T1000 (cell line): ENCODE data around the gene PCTP.

ENCODE experiments used
- DNase-seq: peaks from one replicate; lab custom pipeline; 2025; ENCODE audit warnings: mixed read lengths; lab: John Stamatoyannopoulos, UW

Gene PCTP

DNA sequence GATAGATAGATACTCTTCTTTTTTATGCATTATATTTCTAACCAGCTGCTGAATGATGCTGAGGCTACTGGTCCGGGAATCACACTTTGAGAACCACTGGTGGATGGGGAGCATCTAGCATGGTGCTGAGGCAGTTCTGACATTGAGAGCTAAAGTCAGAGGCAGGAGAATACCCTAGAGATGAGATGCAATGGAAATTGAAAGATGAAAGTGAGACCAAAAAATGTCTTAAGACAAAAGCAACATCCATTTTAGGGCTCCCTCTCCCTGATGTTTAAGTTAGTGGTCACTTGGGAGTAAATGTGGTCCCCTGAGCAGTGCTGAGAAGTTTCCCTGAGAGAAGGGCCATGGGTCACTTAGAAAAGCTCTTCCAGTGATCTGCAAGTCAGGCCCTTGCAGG, 6.8 kb downstream of the PCTP start:
- DNase-seq: no peak

DNA sequence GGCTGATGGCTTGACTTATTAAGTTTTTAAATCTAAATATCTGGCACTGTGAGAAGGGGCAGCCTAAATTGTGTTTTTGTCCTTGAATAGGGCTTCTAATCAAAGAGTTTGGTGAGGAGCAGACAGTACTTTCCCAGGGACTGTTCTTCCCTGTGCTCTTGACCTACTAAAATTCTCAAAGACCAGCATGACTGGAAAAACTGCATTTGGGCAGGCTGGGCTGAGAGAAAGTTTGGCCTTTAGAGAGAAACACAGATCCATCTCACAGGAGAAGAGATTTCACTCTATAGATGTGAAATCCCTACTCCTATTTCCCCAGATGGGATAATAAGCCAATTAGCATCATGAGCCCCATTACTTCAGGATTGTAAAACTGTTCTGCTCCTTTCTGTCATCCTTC, 7.3 kb downstream of the PCTP start:
- no peak for DNase-seq

DNA sequence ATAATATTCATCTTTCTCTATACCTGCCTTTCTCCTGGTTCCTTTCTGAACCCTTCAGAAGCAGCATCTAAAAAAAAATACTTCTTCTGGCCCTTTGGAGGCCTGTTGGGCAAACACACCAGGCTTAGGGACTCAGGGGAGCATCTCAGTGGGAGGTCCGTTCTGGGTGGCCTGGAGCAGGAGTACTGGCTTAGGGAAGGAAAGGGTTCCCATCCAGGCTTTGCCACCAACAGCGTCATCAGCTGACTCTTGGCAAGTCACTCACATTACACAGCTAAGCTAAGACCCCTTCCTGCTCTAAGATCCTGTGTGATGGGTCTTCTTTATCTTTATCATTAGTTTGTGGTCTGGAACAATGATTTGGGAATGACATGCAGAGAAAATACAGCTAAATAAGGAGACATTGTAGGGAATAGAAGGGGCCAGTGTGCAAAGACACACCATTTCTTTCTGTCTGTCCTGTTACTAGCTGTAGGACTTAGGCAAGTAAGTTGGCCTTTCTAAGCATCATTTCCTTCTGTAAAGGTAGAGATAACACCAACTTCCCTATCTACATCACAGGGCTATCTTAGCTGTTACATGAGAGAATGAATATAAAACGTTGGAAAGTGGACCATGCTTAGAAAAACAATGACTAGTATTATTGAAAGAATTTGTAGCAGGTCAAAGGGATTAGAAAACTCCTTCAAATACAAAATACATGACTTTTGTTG, 9.9 kb downstream of the PCTP start:
- no peak for DNase-seq

DNA sequence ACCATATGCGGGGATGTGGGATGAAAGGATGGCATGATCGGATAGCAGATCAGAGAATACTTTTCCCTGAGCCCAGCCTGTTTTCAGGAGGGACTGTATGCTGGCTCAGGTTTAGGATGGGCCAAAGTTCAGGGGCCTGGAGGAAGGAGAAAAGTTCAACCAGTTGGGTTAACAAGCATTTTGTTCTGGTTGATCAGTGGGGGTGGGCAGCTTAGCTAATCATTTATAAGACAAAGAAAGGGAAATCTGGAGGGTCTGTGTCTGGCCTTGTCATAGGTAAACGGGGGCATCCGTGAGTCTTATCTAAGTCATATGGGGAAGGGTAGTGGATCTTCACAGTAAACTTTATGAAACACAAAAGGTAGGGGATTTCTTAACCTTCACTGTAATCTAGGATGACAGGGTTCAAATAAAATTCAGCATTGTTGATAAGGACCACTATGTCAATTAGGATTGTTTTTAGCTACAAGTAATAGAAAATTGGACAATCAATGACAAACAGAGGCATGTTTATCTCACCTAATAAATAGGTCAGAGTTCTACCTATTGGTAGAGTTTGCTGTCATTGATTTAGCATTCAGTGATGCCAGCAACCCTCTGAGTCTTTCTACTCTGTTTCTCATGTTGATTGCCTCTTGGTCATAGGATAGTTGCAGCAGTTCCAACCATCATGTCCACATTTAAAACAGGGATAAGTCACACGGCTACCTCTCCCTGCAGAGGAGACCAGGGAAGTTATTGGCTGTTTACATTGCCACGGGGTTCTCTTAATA, 11.4 kb downstream of the PCTP start:
- no peak for DNase-seq

DNA sequence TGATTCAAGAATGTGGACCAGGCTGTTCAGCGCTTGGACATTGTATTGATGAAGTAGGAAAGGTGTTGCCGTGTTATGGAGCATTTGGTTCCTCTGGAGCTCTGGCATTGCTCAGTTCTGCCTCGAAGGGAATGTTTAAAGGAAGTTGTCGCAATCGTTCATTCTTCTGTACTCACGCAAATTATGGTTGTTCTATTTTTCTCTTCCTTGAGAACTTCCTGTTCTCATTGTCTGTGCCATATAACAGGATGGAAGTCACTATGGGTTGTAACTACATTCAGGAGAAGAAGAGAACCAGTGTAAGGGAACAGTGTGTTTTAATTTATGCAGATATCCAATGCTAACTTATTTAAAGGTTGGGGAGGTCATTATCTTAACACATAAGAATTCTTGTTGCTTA, 13.0 kb downstream of the PCTP start:
- DNase-seq: no peak

DNA sequence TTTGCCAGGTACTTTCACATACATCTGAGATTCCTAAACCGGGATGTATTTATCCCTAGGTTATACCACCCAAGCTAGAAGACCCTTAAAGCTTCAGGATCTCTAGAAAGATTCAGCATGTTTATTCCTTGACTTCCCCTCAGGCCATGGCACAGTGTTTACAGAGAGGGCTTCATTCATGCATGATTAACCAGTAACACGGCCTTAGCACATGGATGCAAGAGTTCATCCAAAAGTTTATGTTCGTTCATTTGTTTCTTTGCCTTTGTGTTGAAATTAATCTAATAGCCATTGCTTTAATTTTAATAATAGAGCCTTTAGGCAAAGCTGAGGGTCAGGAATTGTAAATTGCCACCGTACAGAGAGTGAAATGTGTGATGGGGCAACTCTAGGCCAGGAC, 13.8 kb downstream of the PCTP start:
- no peak for DNase-seq

DNA sequence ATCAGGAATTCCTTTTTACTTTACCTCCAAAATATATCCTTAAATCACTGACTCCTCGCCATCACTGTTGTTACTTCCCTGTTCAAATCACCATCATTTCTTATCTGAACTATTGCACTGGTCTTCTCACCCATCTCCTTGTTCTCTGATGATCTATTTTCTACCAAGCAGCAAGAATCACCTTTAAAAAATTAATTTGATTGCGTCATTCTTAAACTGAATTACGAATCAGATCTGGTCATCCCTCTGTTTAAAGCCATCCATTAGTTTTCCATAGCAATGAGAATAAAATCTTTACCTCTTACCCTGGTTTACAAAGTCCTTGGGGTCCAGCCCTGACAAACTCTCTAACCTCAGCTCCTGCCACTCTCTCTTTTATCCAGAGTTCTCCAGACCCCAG, 14.6 kb downstream of the PCTP start:
- DNase-seq: no peak

DNA sequence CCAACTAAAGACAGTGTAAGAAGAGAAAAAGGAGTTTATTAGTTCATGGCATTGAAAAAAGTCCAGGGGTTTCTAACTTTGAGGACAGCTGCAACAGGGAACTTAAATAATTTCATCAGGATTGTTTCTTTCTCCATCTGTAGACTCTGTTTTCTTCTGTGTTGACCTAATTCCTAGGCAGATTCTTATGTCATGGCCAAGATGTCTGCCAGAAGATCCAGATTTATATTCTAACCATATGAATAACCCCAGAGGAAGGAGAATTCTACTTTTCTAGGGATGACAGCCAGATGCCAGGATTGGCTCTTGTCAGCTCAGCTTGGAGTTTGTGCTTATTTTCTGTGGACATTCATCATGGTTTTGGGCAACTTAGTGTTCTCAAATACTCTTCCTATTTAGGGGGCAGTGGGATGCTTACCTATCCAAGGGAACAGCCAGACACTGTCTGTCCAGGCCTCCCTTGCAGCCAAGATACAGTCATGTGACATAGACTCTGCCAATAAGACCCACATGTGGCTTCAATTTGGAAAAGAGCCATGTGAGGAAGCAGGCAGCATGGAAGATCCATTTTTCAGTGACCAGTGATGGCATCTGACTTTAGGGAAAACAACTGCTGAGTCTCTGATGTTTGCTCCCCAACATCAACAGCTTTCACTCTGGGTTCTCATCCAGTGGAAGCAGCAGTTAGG, 18.2 kb downstream of the PCTP start:
- DNase-seq: no peak

DNA sequence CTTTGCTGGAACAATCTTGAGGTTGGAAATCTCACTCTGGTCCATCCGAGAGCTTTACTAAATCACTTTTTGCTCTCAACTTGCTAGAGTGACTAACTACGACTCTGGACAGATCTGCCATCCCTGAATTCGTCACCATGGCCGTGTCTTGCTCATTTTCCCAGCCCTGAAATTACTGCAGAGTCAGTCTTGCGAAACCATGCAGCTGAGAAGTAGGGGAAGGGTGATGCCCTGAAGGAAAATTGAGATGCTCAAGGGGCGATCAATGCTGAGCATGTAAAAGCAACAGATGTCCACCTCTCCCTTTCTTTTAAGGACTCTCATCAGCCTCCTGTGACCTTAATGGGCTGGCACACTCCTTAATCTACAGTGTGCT, 18.8 kb downstream of the PCTP start:
- peak; percentile 57 for DNase-seq

DNA sequence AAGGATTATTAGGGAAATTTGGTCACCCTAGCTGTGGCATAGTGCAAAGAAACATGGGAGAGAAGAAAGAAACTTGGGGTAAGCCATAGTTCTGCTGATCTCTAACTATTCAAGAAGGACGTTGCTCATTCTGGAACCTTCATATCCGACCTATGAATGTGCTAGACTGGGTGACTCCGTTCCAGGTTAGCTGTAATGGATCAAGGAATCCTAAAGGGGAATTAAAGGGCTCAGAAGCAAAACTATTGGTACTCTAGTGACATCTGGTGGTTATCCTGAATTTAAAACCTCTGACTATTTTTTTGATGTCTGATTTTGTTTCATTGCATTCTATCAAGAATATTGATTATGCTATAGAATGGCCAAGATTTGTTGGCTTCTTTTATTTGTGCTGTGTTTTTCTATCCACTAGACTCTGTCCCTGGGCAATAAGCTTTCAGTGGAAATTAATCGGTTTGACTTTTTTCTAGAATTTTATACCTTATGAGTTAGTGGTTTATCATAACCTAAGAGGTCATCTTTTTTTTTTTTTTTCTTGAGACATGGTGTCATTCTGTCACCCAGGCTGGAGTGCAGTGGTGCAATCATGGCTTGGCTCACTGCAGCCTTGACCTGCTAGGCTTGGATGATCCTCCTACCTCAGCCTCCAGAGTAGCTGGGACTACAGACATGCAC, 19.5 kb downstream of the PCTP start:
- DNase-seq: no peak

DNA sequence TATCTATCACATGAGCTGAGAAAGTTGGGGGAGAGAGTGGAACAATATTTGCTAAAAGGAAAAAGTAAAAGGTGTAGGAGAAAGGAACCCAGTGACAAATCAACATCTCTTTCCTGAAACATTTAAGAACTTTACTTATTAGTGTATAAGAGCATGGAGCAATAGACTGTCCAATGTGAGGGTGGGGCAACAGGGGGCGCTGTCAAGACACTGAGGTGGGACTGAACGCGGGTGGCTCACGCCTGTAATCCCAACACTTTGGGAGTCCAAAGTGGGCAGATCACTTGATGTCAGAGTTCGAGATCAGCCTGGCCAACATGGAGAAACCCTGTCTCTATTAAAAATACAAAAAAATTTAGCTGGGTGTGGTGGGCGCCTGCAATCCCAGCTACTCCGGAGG, 21.2 kb downstream of the PCTP start:
- DNase-seq: no peak

DNA sequence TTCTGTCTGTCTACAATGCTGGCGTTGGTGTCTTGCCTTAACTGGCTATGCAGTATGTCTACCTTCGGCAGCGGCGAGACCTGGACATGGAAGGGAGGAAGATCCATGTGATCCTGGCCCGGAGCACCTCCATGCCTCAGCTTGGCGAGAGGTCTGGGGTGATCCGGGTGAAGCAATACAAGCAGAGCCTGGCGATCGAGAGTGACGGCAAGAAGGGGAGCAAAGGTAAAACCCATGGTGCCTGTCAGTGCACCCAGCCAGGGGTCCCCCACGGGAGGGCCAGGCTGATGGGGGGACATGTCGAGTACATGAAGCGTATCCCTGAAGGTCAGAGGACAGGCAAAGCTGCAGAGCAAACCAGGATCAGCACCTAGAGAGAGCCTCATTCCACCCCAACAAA, 22.8 kb downstream of the PCTP start:
- DNase-seq: no peak

DNA sequence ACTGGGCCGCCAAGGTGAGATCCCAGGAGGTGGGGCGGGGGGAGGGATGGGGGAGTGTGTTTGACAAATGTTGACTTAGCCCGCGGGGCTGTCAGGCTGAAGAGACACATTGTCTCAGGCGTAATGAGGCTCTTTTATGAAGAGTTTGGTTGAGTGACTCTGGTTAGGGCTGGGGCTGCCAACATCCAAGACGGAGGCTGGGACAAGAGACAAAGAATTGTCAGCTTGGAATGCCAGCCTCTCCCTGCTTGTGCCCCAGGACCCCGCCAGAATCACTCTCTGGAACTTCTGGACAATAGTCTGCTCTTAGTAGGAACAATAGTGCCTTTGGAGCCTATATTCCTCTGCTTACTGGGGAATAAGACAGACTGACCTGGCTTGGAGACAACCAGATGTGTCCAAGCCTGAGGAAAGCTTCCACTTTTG, 24.0 kb downstream of the PCTP start:
- no peak for DNase-seq

DNA sequence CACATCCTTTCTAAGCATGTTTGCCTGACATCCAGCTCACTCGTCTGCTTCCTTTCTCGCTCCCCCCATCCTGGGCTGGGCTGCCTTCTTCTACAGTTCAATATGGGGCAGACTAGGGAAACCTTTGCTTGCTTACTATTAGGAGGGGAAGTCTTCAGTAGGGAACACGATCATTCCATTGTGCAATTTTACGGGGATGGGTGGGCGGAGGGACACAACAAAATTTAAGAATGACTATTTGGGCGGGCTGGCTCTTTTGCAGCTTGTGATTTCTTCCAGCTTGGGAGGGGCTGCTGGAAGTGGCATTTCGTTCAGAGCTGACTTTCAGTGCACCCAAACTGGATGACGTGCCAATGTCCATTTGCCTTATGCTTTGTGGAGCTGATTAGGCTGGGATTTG, 25.4 kb downstream of the PCTP start:
- DNase-seq: no peak

DNA sequence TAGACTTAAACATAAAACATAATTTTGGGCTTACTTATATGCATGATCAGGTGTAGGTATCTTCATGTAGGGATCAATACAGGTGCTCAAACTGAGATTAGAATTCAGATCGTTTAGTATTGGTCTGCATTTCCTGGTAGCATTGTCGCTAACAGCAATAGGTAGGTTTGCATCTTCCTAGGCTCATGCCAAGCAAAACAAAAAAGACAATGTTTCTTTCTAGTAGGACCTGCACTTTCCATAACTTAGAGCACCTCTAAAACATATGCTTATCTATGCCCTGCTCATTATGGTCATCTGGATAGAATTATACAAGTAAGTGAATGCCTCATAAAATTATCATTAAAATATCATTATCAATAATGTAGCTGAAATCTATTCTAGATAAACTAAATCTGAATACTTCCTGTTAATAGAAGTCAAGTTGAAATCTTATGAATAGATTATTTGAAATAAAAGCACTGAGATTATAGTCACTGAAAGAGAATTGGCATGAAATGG, 26.7 kb downstream of the PCTP start:
- DNase-seq: no peak

DNA sequence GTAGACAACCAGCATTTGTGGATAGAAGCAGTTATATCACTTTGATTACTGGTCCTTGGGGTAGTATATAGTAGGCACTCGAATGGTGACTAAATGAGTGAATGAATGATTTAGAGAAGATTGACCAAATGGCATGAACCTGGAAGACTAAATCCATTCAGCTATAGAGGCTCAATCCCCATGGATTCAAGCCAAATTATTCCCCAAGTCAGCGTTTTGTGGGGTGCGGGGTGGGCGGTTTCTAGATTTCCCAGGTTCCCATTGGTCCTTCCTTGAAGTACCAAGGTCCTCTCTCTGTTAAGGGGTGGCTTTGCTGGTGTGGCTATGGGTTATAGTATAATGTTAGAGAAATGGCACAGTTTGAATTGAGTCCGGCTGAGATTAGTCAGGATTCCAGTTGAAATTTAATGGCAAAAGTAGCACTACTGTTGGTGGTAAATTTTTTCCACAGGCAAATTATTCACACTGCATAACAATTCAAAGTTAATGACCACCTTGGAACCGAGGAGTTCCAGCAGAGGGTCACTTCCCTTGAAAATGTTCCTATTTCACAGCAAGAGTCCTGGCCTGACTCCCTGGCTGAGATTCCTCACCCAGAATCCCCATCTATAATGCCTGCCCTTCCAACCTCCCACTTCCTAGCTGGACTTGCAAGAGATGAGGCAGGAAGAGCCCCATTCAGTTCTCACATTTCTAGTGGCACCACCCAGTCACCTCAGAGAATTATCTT, 27.7 kb downstream of the PCTP start:
- no peak for DNase-seq

DNA sequence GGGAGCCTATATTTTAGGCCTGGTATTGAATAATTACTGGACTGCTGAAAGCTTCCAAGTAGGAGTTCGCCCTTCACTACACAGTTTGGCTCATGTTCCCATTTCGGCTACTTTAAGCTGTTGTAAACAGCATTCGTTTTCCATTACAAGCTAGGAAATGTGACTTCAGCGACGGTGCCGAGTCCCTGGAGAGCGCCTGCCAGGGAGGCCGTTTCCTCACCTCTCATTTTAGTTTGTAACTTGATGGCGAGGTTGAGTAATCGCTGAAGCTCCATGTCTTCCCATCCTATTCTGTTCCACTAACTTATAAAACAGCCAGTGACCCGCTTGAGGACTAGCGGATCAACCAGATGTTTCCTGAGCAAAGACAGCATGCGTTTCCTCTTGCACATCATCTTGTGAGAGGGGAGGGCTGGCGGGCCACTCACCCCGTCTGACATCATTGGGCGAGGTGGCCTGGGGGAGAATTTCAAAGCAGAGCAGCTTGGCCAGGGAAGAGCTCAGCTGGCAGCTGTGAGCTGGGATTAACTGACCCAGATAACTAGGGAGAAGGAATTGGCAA, 32.9 kb downstream of the PCTP start:
- DNase-seq: peak; percentile 62

DNA sequence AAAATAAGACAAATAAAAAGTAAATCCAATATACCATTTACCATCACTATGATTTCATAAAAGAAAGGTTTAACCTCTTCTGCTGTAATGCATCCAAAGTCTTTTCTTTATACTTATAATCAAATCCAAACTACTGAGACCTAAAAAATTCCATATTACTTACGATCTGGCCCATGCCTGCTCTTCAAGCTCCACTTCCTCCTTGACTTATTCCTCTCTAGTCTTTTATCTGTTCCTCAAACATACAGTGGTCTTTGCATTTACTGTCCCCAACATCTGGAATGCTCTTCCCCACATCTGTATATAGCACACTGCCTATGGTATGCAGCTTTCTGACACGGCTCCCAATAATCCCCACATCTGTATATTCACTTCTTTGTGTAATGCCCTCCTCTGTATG, 33.8 kb downstream of the PCTP start:
- no peak for DNase-seq

DNA sequence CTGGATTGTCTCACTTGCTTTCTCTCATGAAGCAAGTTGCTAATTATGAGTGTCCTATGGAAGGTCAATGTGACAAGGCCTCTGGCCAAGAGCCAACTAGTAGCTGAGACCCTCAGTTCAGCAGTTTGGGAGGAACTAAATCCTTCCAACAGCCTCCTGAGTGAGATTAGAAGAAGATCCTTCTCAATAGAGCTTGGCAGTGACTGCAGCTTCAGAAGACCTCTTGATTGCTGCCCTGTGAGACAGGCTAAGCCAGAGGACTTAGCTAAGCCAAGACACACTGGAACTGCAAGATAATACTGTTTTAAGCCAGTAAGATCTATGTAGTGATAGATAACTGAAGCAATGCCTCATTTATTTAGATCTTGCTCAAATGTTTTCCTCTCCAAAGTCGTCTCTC, 34.3 kb downstream of the PCTP start:
- no peak for DNase-seq

DNA sequence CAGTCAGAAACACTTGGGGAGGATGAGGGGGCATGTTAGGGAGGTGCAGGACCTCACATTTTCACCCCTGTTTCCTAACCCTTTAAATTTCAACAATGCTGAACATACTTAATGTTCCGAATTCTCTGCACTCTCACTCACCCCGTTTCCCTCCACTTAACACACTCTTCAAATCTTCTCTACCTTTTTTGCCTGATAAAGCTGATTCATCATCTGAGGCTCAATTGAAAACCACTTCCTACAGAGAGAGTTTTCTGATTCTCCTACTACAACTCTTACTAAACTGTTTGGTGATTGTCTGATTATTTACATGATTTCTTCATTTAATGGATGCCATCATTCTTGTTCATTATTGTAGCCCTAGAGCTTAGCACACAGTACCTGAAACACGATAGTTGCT, 42.4 kb downstream of the PCTP start:
- DNase-seq: no peak

DNA sequence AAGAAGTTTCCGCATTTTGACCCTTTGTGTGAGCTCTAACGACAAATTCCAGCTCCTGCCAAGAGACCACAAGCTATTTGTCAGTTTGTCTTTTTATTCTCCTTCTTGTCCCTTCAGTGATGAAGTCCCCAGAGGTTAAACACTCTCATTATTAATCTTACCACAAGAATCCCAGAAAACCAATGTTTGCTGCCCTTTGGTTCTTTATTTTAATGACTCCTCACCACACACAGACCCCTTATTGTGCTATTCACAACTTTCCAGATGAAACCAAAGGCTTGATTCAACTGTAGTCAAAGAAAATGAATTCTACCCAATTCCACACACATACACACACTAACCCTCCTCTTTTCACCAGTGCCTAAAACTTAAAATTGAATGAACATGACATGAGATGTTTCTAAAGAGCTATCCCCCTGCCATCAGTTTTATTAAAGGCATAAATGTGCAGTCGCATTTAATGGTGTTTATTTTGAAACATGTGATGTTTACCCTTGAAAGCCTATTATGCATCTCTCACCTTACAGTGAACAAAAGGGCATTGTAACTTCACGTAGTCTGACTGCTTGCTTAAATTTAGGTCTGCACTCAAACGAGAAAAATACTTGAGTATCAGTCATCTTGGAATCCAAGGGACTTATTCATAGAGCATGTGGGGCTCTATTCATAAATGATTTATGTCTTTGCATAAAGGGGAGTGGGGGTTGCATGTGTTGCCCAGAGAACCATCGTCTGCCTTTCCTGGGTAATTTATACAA, 44.1 kb downstream of the PCTP start:
- no peak for DNase-seq
